Measurements from ENCODE around the gene OR51E1.

Gene OR51E1

GRCh38 chr11:4677948-4678347, 34.2 kb downstream of the OR51E1 start:
- Histone ChIP-seq H3K36me3 (ENCODE audit: control insufficient read depth in 1 of 2, insufficient read depth in 2 of 2, low read length in 2 of 2) (no peaks in the 10 kb centered on the region), H3K27ac (ENCODE audit: low read depth, low read length) (no peak overlapping the region), H3K27me3 (ENCODE audit: control insufficient read depth in 1 of 2, insufficient read depth in 2 of 2, low read length in 2 of 2) (no peaks in the 10 kb centered on the region), H3K9ac (ENCODE audit: low read depth in 1 of 2, low read length in 2 of 2) (no peak overlapping the region), H3K4me1 (ENCODE audit: control insufficient read depth in 1 of 2, insufficient read depth in 2 of 2, low read length in 2 of 2) (no peaks in the 10 kb centered on the region), H3K4me3 (ENCODE audit: low read depth in 1 of 2, low read length in 2 of 2) (no peak overlapping the region), H3K9me3 (ENCODE audit: control insufficient read depth in 1 of 2, low read length in 2 of 2) (no peaks in the 10 kb centered on the region)

DNA sequence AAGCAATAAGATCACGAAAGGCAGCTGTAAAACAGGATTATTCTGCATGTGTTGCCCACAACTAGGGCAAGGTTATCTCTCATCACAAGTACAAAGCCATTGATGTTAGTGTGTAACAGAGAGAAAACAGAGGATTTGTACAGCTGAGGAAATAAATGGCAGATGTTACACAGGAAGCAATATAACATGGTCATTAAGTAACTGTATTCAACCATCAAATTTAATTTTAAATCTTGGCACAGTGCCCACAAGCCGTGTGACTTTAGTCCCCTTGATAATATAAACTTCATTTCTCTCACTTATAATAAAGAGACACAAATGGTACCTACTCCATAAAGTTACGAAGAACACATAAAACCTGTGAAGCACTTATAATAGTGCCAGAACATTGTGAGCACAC, 36.6 kb downstream of the OR51E1 start:
- H3K4me3 ChIP-seq (ENCODE audit: low read depth in 1 of 2, low read length in 2 of 2): no peak overlapping the region
- no peak overlapping the region for H3K27ac ChIP-seq (ENCODE audit: low read depth, low read length)
- no peaks in the 10 kb centered on the region for H3K36me3 ChIP-seq (ENCODE audit: control insufficient read depth in 1 of 2, insufficient read depth in 2 of 2, low read length in 2 of 2)
- H3K9me3 ChIP-seq (ENCODE audit: control insufficient read depth in 1 of 2, low read length in 2 of 2): no peaks in the 10 kb centered on the region
- H3K27me3 ChIP-seq (ENCODE audit: control insufficient read depth in 1 of 2, insufficient read depth in 2 of 2, low read length in 2 of 2): no peaks in the 10 kb centered on the region
- H3K4me1 ChIP-seq (ENCODE audit: control insufficient read depth in 1 of 2, insufficient read depth in 2 of 2, low read length in 2 of 2): no peaks in the 10 kb centered on the region
- H3K9ac ChIP-seq (ENCODE audit: low read depth in 1 of 2, low read length in 2 of 2): no peak overlapping the region

GRCh38 chr11:4682623-4683419, 39.0 kb downstream of the OR51E1 start:
- H3K4me3 ChIP-seq (ENCODE audit: low read depth in 1 of 2, low read length in 2 of 2): no peak overlapping the region
- H3K4me1 ChIP-seq (ENCODE audit: control insufficient read depth in 1 of 2, insufficient read depth in 2 of 2, low read length in 2 of 2): no peaks in the 10 kb centered on the region
- no peak overlapping the region for H3K27ac ChIP-seq (ENCODE audit: low read depth, low read length)
- no peaks in the 10 kb centered on the region for H3K9me3 ChIP-seq (ENCODE audit: control insufficient read depth in 1 of 2, low read length in 2 of 2)
- H3K9ac ChIP-seq (ENCODE audit: low read depth in 1 of 2, low read length in 2 of 2): no peak overlapping the region
- no peaks in the 10 kb centered on the region for H3K36me3 ChIP-seq (ENCODE audit: control insufficient read depth in 1 of 2, insufficient read depth in 2 of 2, low read length in 2 of 2)
- H3K27me3 ChIP-seq (ENCODE audit: control insufficient read depth in 1 of 2, insufficient read depth in 2 of 2, low read length in 2 of 2): no peaks in the 10 kb centered on the region

GRCh38 chr11:4684631-4685285, 41.0 kb downstream of the OR51E1 start:
- no peak overlapping the region for H3K9ac ChIP-seq (ENCODE audit: low read depth in 1 of 2, low read length in 2 of 2)
- no peak overlapping the region for H3K27ac ChIP-seq (ENCODE audit: low read depth, low read length)
- H3K27me3 ChIP-seq (ENCODE audit: control insufficient read depth in 1 of 2, insufficient read depth in 2 of 2, low read length in 2 of 2): no peaks in the 10 kb centered on the region
- H3K9me3 ChIP-seq (ENCODE audit: control insufficient read depth in 1 of 2, low read length in 2 of 2): no peaks in the 10 kb centered on the region
- H3K4me3 ChIP-seq (ENCODE audit: low read depth in 1 of 2, low read length in 2 of 2): no peak overlapping the region
- H3K4me1 ChIP-seq (ENCODE audit: control insufficient read depth in 1 of 2, insufficient read depth in 2 of 2, low read length in 2 of 2): no peaks in the 10 kb centered on the region
- no peaks in the 10 kb centered on the region for H3K36me3 ChIP-seq (ENCODE audit: control insufficient read depth in 1 of 2, insufficient read depth in 2 of 2, low read length in 2 of 2)

- Histone ChIP-seq H3K9me3 (ENCODE audit: control insufficient read depth in 1 of 2, low read length in 2 of 2) (no peaks in the 10 kb centered on the region), H3K9ac (ENCODE audit: low read depth in 1 of 2, low read length in 2 of 2) (no peak overlapping the region), H3K27ac (ENCODE audit: low read depth, low read length) (no peak overlapping the region), H3K36me3 (ENCODE audit: control insufficient read depth in 1 of 2, insufficient read depth in 2 of 2, low read length in 2 of 2) (no peaks in the 10 kb centered on the region), H3K4me1 (ENCODE audit: control insufficient read depth in 1 of 2, insufficient read depth in 2 of 2, low read length in 2 of 2) (no peaks in the 10 kb centered on the region), H3K27me3 (ENCODE audit: control insufficient read depth in 1 of 2, insufficient read depth in 2 of 2, low read length in 2 of 2) (no peaks in the 10 kb centered on the region), H3K4me3 (ENCODE audit: low read depth in 1 of 2, low read length in 2 of 2) (no peak overlapping the region)
These were observed 51.7 kb downstream of the OR51E1 start for GRCh38 chr11:4695442-4695841.

- Histone ChIP-seq H3K36me3 (ENCODE audit: control insufficient read depth in 1 of 2, insufficient read depth in 2 of 2, low read length in 2 of 2) (no peaks in the 10 kb centered on the region), H3K4me1 (ENCODE audit: control insufficient read depth in 1 of 2, insufficient read depth in 2 of 2, low read length in 2 of 2) (no peaks in the 10 kb centered on the region), H3K27me3 (ENCODE audit: control insufficient read depth in 1 of 2, insufficient read depth in 2 of 2, low read length in 2 of 2) (no peaks in the 10 kb centered on the region), H3K27ac (ENCODE audit: low read depth, low read length) (no peak within 1 kb of the TSS), H3K9me3 (ENCODE audit: control insufficient read depth in 1 of 2, low read length in 2 of 2) (no peaks in the 10 kb centered on the region), H3K4me3 (ENCODE audit: low read depth in 1 of 2, low read length in 2 of 2) (no peak within 1 kb of the TSS), H3K9ac (ENCODE audit: low read depth in 1 of 2, low read length in 2 of 2) (no peak within 1 kb of the TSS)
These were observed 53.8 kb downstream of the OR51E1 start, which contains the start of gene OR51E2 for GRCh38 chr11:4697585-4697984. OR51E2 (minus strand) TSS chr11:4697853; CDS start chr11:4682711, 15,142 bp downstream.

DNA sequence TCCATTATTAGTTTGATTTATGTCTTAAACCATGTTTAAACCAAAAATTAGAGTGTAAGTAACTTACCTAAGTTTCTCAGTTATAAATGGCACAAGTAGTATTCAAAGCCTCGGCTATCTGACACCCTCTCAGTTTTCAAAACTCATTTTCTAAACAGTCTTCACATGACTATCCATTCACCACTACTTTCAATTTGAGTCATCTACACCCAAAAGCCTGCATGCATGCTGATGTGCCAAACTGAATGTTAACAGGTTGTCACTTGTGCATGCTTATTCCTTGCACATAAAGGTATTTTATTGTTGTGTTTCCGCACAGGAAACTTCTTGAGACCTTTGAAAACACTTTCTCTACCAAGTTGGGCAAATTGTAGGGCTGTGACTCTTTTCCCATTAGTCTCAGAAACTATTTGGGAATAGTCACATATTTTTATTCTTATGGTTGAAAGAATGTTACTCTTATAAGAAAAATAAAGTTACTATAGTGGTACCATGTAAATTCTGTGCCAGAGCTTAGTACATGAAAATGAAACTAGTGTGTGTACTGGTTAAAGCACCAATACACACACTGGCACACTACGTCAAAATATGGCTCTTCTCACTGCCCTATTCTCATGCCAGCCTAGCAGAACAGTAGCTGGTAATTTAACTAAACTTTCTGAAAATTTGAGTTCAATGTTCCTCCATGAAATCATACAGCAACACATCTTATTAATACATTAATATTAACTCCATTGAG, 56.1 kb downstream of the OR51E1 start:
- H3K4me3 ChIP-seq (ENCODE audit: low read depth in 1 of 2, low read length in 2 of 2): no peak overlapping the region
- H3K9ac ChIP-seq (ENCODE audit: low read depth in 1 of 2, low read length in 2 of 2): no peak overlapping the region
- no peaks in the 10 kb centered on the region for H3K36me3 ChIP-seq (ENCODE audit: control insufficient read depth in 1 of 2, insufficient read depth in 2 of 2, low read length in 2 of 2)
- no peaks in the 10 kb centered on the region for H3K4me1 ChIP-seq (ENCODE audit: control insufficient read depth in 1 of 2, insufficient read depth in 2 of 2, low read length in 2 of 2)
- no peak overlapping the region for H3K27ac ChIP-seq (ENCODE audit: low read depth, low read length)
- no peaks in the 10 kb centered on the region for H3K27me3 ChIP-seq (ENCODE audit: control insufficient read depth in 1 of 2, insufficient read depth in 2 of 2, low read length in 2 of 2)
- H3K9me3 ChIP-seq (ENCODE audit: control insufficient read depth in 1 of 2, low read length in 2 of 2): no peaks in the 10 kb centered on the region

- no peak overlapping the region for H3K9ac ChIP-seq (ENCODE audit: low read depth in 1 of 2, low read length in 2 of 2)
- no peaks in the 10 kb centered on the region for H3K36me3 ChIP-seq (ENCODE audit: control insufficient read depth in 1 of 2, insufficient read depth in 2 of 2, low read length in 2 of 2)
- H3K27ac ChIP-seq (ENCODE audit: low read depth, low read length): no peak overlapping the region
- H3K27me3 ChIP-seq (ENCODE audit: control insufficient read depth in 1 of 2, insufficient read depth in 2 of 2, low read length in 2 of 2): no peaks in the 10 kb centered on the region
- no peaks in the 10 kb centered on the region for H3K9me3 ChIP-seq (ENCODE audit: control insufficient read depth in 1 of 2, low read length in 2 of 2)
- H3K4me3 ChIP-seq (ENCODE audit: low read depth in 1 of 2, low read length in 2 of 2): no peak overlapping the region
- H3K4me1 ChIP-seq (ENCODE audit: control insufficient read depth in 1 of 2, insufficient read depth in 2 of 2, low read length in 2 of 2): no peaks in the 10 kb centered on the region
These were observed 56.6 kb downstream of the OR51E1 start for GRCh38 chr11:4700436-4700820.

DNA sequence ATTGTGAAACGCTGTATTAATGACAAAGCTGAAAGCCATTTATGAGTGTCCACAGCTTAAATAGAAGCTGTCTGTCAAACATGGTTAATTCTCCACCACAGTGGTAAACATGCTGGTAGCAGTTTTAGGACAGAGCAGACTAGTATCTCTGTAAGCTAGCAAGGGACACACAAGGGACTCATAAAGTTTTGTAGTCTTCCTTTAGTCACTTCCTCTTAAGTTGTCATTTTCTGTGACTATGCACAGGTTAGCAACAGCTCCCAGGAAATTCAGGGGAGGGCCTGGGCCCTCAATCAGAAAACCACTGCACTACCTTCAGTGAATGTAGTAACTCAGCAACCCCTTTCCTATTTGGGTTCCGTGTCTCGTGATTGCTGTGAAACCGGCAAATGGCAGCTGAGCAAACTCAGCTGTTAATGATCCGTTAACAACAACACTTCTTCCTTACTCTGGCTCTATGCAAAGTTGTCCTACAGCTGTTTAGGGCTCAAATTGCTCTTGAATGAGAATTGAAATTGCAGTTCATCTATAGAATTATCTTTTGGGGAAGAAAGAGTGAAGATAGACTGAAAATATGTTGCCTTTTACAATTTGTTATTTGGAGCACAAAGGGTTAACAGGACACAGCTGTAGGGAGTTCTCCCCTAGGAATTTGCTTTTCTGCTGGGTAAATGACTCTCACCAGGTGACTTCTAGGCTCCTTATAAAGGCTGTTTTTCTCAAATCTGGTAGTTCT, 60.4 kb downstream of the OR51E1 start, which contains the start of gene MMP26:
Gene MMP26, plus strand, starts transcription at position 731 of the 736 bp plus-strand sequence.
- no peak within 1 kb of the TSS for H3K27ac ChIP-seq (ENCODE audit: low read depth, low read length)
- H3K36me3 ChIP-seq (ENCODE audit: control insufficient read depth in 1 of 2, insufficient read depth in 2 of 2, low read length in 2 of 2): no peaks in the 10 kb centered on the region
- H3K9me3 ChIP-seq (ENCODE audit: control insufficient read depth in 1 of 2, low read length in 2 of 2): no peaks in the 10 kb centered on the region
- no peaks in the 10 kb centered on the region for H3K4me1 ChIP-seq (ENCODE audit: control insufficient read depth in 1 of 2, insufficient read depth in 2 of 2, low read length in 2 of 2)
- H3K4me3 ChIP-seq (ENCODE audit: low read depth in 1 of 2, low read length in 2 of 2): no peak within 1 kb of the TSS
- no peaks in the 10 kb centered on the region for H3K27me3 ChIP-seq (ENCODE audit: control insufficient read depth in 1 of 2, insufficient read depth in 2 of 2, low read length in 2 of 2)
- no peak within 1 kb of the TSS for H3K9ac ChIP-seq (ENCODE audit: low read depth in 1 of 2, low read length in 2 of 2)
